A549 (cell line): ENCODE data around the gene LILRB2. TPM values are rescaled to one million over a fixed set of nuclear protein-coding genes. Genes with fewer than 3 reads are reported as not detected.

Experiments used
- ATAC-seq, 2 experiments: fragments of 200-7000 bp in 1 of 2; fragments of >200 bp in 1 of 2; cut with Nextera tagmentation in 1 of 2; cut with Tn5 transposase in 1 of 2; 3 replicates each; pipeline versions ENCODE4 v1.8.0 to v1.9.1; 2018 to 2020; ENCODE audit warnings: mild to moderate bottlenecking in 1 of 2, moderate library complexity in 1 of 2
- CTCF ChIA-PET: fragments of 300-600 bp; sonication (Branson Sonifier 250); formaldehyde crosslinking; extraction: SDS; loops from one replicate; lab custom pipeline; 2021; ENCODE audit warnings: antibody characterized with exemption, inconsistent platforms; lab: Yijun Ruan, JAX
- POLR2A ChIA-PET: fragments of 350-600 bp; formaldehyde crosslinking; extraction: SDS; loops from one replicate; lab custom pipeline; 2021; ENCODE audit warnings: antibody characterized with exemption, inconsistent platforms; lab: Yijun Ruan, JAX
- DNase-seq, 2 experiments: peaks; one replicate each; pipeline versions ENCODE4 v3.0.0 to v3.0.0-alpha.2; 2011 to 2016; ENCODE audit warnings: low read depth in 1 of 2, low spot score in 1 of 2
- FAIRE-seq: peaks from 2 replicates; lab custom pipeline; 2011; peaks lifted over from hg19 to GRCh38; lab: Jason Lieb, UNC
- H3K27ac ChIP-seq, 2 experiments: fragments of >200 bp; sonication (Bioruptor Twin); formaldehyde crosslinking; 3 replicates each; pipeline ENCODE4 v1.5.1; 2016 to 2017
- H3K4me1 ChIP-seq: fragments of >200 bp; sonication (Bioruptor Twin); formaldehyde crosslinking; 3 replicates; pipeline ENCODE4 v1.6.1; 2016
- H3K4me2 ChIP-seq: fragments of >200 bp; sonication (Bioruptor Twin); formaldehyde crosslinking; 3 replicates; pipeline ENCODE4 v1.6.1; 2016
- H3K4me3 ChIP-seq: fragments of >200 bp; sonication (Bioruptor Twin); formaldehyde crosslinking; 3 replicates; pipeline ENCODE4 v1.5.1; 2016
- H3K9me3 ChIP-seq: fragments of >200 bp; sonication (Bioruptor Twin); formaldehyde crosslinking; 3 replicates; pipeline ENCODE4 v1.6.1; 2016
- CBX2 ChIP-seq: fragments of 200-600 bp; sonication (generic); IDR thresholded peaks from 2 replicates; pipeline ENCODE4 v1.6.1; 2016; ENCODE audit warnings: low read depth, mild to moderate bottlenecking, borderline replicate concordance
- EP300 ChIP-seq, 2 experiments: fragments of >200 bp; sonication (Bioruptor Twin); formaldehyde crosslinking; IDR thresholded peaks; 2 replicates in 1 of 2; 3 replicates in 1 of 2; pipeline ENCODE4 v1.6.1; 2016 to 2017
- ESRRA ChIP-seq: fragments of 150-350 bp; IDR thresholded peaks from 2 replicates; pipeline ENCODE4 v1.6.1; 2014; ENCODE audit warnings: mild to moderate bottlenecking, low read length, borderline replicate concordance
- HDAC2 ChIP-seq: fragments of 200-600 bp; sonication (generic); IDR thresholded peaks from 2 replicates; pipeline ENCODE4 v1.6.1; 2016
- JUN ChIP-seq, 2 experiments: fragments of >200 bp; sonication (Bioruptor Twin); formaldehyde crosslinking; IDR thresholded peaks; 2 replicates in 1 of 2; 3 replicates in 1 of 2; pipeline ENCODE4 v1.6.1; 2016 to 2017
- JUNB ChIP-seq: fragments of >200 bp; sonication (Bioruptor Twin); formaldehyde crosslinking; IDR thresholded peaks from 2 replicates; pipeline ENCODE4 v1.6.1; 2016
- MAZ ChIP-seq: fragments of 150-350 bp; IDR thresholded peaks from 2 replicates; pipeline ENCODE4 v1.6.1; 2014; ENCODE audit warnings: antibody characterized with exemption, low read depth, low read length, borderline replicate concordance
- NFE2L2 ChIP-seq: fragments of 150-350 bp; conservative IDR thresholded peaks from 2 replicates; pipeline ENCODE4 v1.6.1; 2014; ENCODE audit warnings: low read length
- RFX5 ChIP-seq: fragments of 450-650 bp; IDR thresholded peaks from 2 replicates; pipeline ENCODE4 v1.7.1; 2014; ENCODE audit warnings: antibody characterized with exemption, mild to moderate bottlenecking, moderate library complexity
- SREBF2 ChIP-seq: fragments of 450-650 bp; IDR thresholded peaks from 2 replicates; pipeline ENCODE4 v1.6.1; 2014; ENCODE audit warnings: mild to moderate bottlenecking, moderate library complexity
- WGBS: methylation state at CpG from one replicate; pipeline ENCODE4 v1.1.6; 2017; ENCODE audit errors: missing lambda C conversion rate; 5-methylcytosine and 5-hydroxymethylcytosine counted together
- polyA plus RNA-seq, 4 experiments: library from polyadenylated mRNA; depleted of rRNA in 3 of 4; stranded (reverse); fragments of >200 nt; fragmentation: RNase III in 1 of 4; extraction: RNeasy Plus Mini Kit Qiagen cat#74134 plus additional on column Dnase treatment in 1 of 4; gene quantifications; 2 replicates in 3 of 4; 3 replicates in 1 of 4; pipeline ENCODE4 v1.2.3, GENCODE V29; 2011 to 2017
- TF ChIP-seq, protein P1 (sequence below): IDR thresholded peaks from 2 replicates; pipeline ENCODE4 v1.6.1; 2012
- TF ChIP-seq, protein P2 (sequence below): fragments of 200-600 bp; sonication (generic); IDR thresholded peaks from 2 replicates; pipeline ENCODE4 v1.6.1; 2016; ENCODE audit warnings: antibody characterized with exemption, mild to moderate bottlenecking, moderate library complexity
- TF ChIP-seq, protein P3 (sequence below): fragments of 250-450 bp; sonication (Bioruptor Pico); IDR thresholded peaks from 2 replicates; pipeline ENCODE4 v1.5.0; 2020; ENCODE audit warnings: low read depth, mild to moderate bottlenecking, moderate library complexity

The LILRB2 gene
- polyA plus RNA-seq, 2 of the 4 experiments (the other 2 are of a cell fraction): not detected

DNA sequence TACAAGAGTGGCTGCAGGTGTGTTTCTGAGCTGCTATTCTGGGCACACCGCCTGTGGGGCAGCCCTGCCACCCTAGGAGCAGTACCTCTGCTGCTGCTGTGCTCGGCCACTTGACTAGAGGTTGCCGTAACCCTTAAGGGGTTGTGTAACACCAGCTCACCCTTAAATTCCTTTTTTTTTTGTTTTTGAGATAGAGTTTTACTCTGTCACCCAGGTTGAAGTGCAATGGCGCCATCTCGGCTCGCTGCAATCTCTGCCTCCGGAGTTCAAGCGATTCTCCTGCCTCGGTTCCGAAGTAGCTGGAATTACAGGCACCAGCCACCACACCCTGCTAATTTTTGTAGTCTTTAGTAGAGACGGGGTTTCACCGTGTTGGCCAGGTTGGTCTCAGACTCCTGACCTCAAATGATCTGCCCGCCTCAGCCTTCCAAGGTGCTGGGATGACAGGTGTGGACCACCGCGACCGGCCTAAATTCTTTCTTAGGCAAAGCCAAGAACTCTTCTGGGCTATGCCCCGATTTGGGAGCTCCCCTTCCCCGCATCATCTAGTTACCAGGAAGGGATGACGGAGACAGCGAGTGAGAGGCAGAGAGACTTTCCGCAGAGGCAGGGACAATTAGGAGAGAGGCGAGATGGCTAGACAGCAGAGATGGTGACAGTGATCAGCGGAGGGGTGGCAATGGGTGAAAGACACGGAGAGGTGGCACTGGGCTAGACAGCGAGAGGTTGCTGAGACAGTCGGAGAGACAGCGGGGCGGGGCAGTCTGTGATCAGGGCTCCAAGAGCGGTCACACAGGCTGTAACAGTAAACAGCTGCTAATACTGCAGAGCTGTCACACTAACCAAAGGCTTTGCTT is 36.4 kb upstream of the LILRB2 start:
- ATAC-seq (peak; percentile 21 to 51; a peak in 2 of 6 replicates), DNase-seq (no peak), FAIRE-seq (no peak)
- no peak overlapping the region for H3K27ac ChIP-seq
- H3K4me2 ChIP-seq: 0 out of 3 replicates have a peak overlapping the region, but pooled peaks have one; percentile 9
- POLR2A ChIA-PET: no interaction called here
- TF ChIP-seq, protein P1, sequence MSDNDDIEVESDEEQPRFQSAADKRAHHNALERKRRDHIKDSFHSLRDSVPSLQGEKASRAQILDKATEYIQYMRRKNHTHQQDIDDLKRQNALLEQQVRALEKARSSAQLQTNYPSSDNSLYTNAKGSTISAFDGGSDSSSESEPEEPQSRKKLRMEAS: no peak
- CTCF ChIA-PET: interaction anchor here (0.5 to 1.9 kb wide), 5 partner anchors 19 to 430 kb away, joined by 3 to 13 read pairs (median 3); no protein-coding TSS in a partner anchor
- no peaks in the 10 kb centered on the region for H3K4me1 ChIP-seq
- WGBS: 49% methylated on average over 29 of the region's 29 CpGs
- H3K9me3 ChIP-seq: peaks cover 15% of the 10 kb centered on the region; the same call in 1 of the 3 replicates
- H3K4me3 ChIP-seq: no peak overlapping the region

DNA sequence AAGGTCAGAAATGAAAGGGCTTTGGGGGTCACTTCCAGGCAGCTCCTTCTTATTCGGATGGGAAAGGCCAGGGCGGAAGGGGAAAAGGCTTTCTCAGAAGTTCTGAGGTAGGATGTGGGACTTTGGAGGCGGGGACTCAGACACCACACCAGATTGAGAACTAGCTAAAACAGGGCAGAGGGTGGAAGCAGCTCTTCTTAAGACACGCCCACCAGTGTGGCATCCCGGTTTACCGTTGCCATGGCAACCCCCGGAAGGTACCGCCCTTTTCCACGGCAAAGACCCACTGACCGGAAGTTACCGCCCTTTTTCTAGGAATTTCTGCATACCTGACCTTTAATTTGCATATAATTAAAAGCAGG is 35.8 kb upstream of the LILRB2 start:
- no peak for FAIRE-seq
- Histone ChIP-seq H3K4me1 (no peaks in the 10 kb centered on the region), H3K27ac (no peak overlapping the region), H3K4me2 (0 out of 3 replicates have a peak overlapping the region, but pooled peaks have one; percentile 9), H3K4me3 (no peak overlapping the region), H3K9me3 (peaks cover 9% of the 10 kb centered on the region; the same call in 1 of the 3 replicates)
- ChIA-PET CTCF (interaction anchor here (0.5 to 1.9 kb wide), 4 partner anchors 52 to 388 kb away, joined by 3 to 13 read pairs (median 3); no protein-coding TSS in a partner anchor), POLR2A (no interaction called here)
- 11% methylated on average over 11 of the region's 11 CpGs for WGBS
- DNase-seq: peak in 1 of 2 experiments; percentile 48
- ATAC-seq: peak in 1 of 2 experiments; percentile 48; a peak in 4 of 6 replicates
- no peak for TF ChIP-seq JUNB
- no peak for TF ChIP-seq SREBF2

DNA sequence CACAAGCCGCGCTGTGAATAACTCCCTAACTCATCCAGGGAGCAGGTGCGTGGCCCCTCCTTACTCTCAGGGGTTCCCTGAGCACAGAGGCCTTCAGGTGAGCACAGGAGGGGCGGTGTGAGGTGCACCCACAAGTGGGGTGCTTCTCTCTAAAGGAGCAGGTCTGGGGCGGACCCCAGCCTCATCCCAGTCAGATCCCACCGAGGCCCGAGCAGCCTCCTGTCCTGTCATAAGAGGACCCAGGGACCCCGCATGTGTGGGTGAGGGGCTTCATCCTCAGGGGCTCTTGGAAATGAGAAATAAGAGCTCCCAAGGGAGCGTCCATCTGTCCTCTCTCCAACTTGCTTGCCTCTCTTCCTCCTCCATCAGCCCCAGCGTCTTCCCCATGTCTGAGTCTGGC is 35.0 kb upstream of the LILRB2 start:
- TF ChIP-seq RFX5: no peak
- TF ChIP-seq NFE2L2: no peak
- no peak for TF ChIP-seq HDAC2
- TF ChIP-seq, protein P2, sequence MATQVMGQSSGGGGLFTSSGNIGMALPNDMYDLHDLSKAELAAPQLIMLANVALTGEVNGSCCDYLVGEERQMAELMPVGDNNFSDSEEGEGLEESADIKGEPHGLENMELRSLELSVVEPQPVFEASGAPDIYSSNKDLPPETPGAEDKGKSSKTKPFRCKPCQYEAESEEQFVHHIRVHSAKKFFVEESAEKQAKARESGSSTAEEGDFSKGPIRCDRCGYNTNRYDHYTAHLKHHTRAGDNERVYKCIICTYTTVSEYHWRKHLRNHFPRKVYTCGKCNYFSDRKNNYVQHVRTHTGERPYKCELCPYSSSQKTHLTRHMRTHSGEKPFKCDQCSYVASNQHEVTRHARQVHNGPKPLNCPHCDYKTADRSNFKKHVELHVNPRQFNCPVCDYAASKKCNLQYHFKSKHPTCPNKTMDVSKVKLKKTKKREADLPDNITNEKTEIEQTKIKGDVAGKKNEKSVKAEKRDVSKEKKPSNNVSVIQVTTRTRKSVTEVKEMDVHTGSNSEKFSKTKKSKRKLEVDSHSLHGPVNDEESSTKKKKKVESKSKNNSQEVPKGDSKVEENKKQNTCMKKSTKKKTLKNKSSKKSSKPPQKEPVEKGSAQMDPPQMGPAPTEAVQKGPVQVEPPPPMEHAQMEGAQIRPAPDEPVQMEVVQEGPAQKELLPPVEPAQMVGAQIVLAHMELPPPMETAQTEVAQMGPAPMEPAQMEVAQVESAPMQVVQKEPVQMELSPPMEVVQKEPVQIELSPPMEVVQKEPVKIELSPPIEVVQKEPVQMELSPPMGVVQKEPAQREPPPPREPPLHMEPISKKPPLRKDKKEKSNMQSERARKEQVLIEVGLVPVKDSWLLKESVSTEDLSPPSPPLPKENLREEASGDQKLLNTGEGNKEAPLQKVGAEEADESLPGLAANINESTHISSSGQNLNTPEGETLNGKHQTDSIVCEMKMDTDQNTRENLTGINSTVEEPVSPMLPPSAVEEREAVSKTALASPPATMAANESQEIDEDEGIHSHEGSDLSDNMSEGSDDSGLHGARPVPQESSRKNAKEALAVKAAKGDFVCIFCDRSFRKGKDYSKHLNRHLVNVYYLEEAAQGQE: no peak
- TF ChIP-seq JUN (IDR thresholded peaks at IDR 0.05): no peak
- TF ChIP-seq CBX2: no peak
- TF ChIP-seq EP300 (IDR thresholded peaks at IDR 0.05): no peak
- TF ChIP-seq MAZ: no peak
- no peak for TF ChIP-seq ESRRA
- TF ChIP-seq, protein P1: no peak
- TF ChIP-seq, protein P3, sequence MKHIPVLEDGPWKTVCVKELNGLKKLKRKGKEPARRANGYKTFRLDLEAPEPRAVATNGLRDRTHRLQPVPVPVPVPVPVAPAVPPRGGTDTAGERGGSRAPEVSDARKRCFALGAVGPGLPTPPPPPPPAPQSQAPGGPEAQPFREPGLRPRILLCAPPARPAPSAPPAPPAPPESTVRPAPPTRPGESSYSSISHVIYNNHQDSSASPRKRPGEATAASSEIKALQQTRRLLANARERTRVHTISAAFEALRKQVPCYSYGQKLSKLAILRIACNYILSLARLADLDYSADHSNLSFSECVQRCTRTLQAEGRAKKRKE (CRISPR knock-in tag): no peak
- peaks cover 5% of the 10 kb centered on the region; the same call in 1 of the 3 replicates for H3K9me3 ChIP-seq
- no peaks in the 10 kb centered on the region for H3K4me1 ChIP-seq
- FAIRE-seq (no peak), ATAC-seq (no peak), DNase-seq (no peak)
- WGBS: 15% methylated on average over 8 of the region's 10 CpGs
- H3K27ac ChIP-seq: no peak overlapping the region
- ChIA-PET POLR2A (no interaction called here), CTCF (interaction anchor here (1.0 kb wide), 1 partner anchor 51 kb away, joined by 3 read pairs; no protein-coding TSS in a partner anchor)
- H3K4me2 ChIP-seq: no peak overlapping the region
- no peak overlapping the region for H3K4me3 ChIP-seq
